Glutamatergic neuron (in vitro differentiated cells): ENCODE measurements around the gene RGL2. TPM values are rescaled to one million over a fixed set of nuclear protein-coding genes. Genes with fewer than 3 reads are reported as not detected.

Source experiments
- DNase-seq: peaks from one replicate; pipeline ENCODE4 v3.0.0; 2022
- H3K27ac Mint-ChIP-seq: one replicate; pipeline ENCODE4 v1.8.0; 2020; ENCODE audit warnings: mild to moderate bottlenecking, mixed read lengths, inconsistent platforms; ENCODE audit not compliant: unreplicated experiment
- H3K27me3 Mint-ChIP-seq: one replicate; pipeline ENCODE4 v1.8.0; 2020; ENCODE audit warnings: mild to moderate bottlenecking, moderate library complexity, mixed read lengths, inconsistent platforms; ENCODE audit not compliant: unreplicated experiment
- H3K36me3 Mint-ChIP-seq: one replicate; pipeline ENCODE4 v1.8.0; 2020; ENCODE audit warnings: mild to moderate bottlenecking, mixed read lengths, inconsistent platforms; ENCODE audit not compliant: unreplicated experiment
- H3K4me1 Mint-ChIP-seq: one replicate; pipeline ENCODE4 v1.8.0; 2020; ENCODE audit warnings: mild to moderate bottlenecking, low read depth, mixed read lengths, inconsistent platforms; ENCODE audit not compliant: unreplicated experiment
- H3K4me3 Mint-ChIP-seq: one replicate; pipeline ENCODE4 v1.8.0; 2020; ENCODE audit warnings: mild to moderate bottlenecking, mixed read lengths, inconsistent platforms; ENCODE audit not compliant: unreplicated experiment
- H3K9me3 Mint-ChIP-seq: one replicate; pipeline ENCODE4 v1.8.0; 2020; ENCODE audit warnings: mild to moderate bottlenecking, moderate library complexity, mixed read lengths, inconsistent platforms; ENCODE audit not compliant: unreplicated experiment
- total RNA-seq: library from RNA; stranded (reverse); fragmentation: NEBNext Ultra II Directional; extraction: Animal tissue kit (Norgen Biotek cat#: 25700); gene quantifications from one replicate; pipeline ENCODE4 v1.2.1, GENCODE V29; 2021; ENCODE audit not compliant: unreplicated experiment
- TF ChIP-seq, protein P1 (sequence below): fragments of 200-600 bp; sonication (generic); IDR thresholded peaks from one replicate; pipeline ENCODE4 v1.5.0; 2021; ENCODE audit not compliant: partially characterized antibody, unreplicated experiment

The RGL2 gene
- total RNA-seq, 1 donor from 2014 or later = 61.3 TPM

DNA sequence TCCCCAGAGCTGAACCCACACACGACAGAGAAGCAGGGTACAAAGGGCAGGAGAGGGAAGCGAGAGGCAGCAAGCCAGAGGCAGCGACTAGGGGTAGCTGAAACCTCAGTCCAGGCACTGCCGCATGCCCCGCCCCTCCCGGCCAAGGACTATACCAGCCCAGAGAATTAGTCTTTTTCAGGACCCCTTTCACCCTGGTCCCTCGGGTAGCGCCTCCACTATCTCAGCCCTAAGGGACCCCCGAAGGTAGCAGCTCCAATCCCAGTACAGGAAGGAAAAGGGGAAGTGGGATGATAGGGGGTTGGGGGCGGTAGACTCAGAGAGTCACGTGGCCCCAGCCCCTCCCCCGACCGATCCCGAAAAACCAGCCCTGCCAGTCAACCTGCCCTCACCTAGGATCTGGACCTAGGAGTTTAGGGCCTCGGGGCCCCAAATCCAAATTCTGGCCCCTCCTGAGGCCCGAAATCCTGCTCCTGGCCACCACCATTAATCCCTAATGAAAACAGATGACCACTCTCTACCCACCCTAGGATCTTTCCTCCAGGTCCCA is 1.3 kb downstream of the RGL2 start:
- H3K36me3 Mint-ChIP-seq = no peaks in the 10 kb centered on the region
- peaks cover 9% of the 10 kb centered on the region for H3K27me3 Mint-ChIP-seq
- H3K9me3 Mint-ChIP-seq = peaks cover 5% of the 10 kb centered on the region
- H3K4me3 Mint-ChIP-seq = peak overlapping the region; percentile 74
- no peak overlapping the region for H3K27ac Mint-ChIP-seq
- DNase-seq = peak; percentile 52
- TF ChIP-seq, protein P1, sequence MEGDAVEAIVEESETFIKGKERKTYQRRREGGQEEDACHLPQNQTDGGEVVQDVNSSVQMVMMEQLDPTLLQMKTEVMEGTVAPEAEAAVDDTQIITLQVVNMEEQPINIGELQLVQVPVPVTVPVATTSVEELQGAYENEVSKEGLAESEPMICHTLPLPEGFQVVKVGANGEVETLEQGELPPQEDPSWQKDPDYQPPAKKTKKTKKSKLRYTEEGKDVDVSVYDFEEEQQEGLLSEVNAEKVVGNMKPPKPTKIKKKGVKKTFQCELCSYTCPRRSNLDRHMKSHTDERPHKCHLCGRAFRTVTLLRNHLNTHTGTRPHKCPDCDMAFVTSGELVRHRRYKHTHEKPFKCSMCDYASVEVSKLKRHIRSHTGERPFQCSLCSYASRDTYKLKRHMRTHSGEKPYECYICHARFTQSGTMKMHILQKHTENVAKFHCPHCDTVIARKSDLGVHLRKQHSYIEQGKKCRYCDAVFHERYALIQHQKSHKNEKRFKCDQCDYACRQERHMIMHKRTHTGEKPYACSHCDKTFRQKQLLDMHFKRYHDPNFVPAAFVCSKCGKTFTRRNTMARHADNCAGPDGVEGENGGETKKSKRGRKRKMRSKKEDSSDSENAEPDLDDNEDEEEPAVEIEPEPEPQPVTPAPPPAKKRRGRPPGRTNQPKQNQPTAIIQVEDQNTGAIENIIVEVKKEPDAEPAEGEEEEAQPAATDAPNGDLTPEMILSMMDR = no peak
- no peaks in the 10 kb centered on the region for H3K4me1 Mint-ChIP-seq

DNA sequence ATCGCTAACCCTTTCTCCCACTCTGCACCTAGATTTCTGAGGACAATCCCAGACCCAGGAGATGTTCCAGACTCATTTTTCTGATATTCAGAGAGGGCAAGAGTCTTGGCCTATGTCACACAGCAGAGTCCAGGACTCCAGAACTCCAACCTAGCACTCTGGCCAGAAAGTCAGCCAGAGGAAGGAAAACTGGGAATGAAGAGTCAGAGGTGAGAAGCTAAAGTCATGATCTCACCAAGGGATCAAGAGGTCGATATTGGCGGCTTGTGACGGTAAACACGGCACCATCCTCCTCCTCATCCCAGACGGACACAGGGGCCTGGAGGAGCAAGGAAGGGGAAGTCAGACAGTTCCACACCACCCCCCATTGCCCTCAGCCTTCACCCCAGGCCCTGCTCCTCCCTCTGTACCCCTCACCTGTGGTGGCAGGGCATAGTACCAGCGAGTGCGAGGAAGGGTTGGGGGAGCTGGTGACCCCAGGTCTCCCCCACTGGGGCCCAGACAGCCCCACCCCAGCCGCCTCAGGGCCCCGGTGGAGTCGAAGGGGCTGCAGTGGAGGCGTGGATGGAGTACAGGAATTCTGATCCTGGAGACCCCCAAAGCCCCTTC is 1.8 kb downstream of the RGL2 start:
- no peak overlapping the region for H3K27ac Mint-ChIP-seq

DNA sequence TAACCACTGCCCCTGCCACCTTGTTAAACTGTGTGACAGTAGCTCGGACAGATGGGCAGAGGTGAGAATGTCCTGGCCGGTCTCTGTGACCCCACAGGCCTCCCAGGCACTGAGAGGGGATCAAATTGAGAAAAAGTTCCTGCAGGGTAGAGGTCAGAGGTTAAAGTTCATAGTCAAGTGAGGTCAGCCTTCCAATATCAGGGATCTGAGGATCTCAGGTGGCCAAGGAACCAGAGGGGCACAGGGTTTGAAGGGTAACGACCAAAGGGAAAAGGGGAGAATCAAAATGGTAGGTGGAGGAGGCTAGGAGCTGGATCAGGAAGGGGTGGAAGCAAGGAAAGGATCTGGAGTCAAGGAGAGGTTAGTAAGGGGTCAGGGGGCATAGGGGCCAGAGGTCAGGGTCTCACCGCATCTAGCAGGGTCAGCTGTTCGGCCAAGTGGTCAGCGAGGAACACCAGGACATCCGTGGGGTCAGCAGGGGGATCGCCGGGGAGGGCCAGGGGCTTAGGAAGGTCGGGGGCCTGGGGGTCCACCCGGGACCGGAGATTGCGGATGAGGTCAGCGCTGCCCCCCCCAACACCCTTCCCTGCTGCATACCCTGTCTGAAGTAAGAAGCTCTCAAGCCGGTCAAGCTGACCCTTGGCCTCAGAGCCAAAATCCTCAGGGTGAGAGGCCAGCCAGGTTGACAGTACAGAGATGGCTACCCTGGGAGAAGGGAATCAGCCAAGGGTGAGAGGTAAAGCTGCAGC is 2.9 kb downstream of the RGL2 start:
- no peaks in the 10 kb centered on the region for H3K36me3 Mint-ChIP-seq
- peaks cover 3% of the 10 kb centered on the region for H3K9me3 Mint-ChIP-seq
- no peaks in the 10 kb centered on the region for H3K4me1 Mint-ChIP-seq
- DNase-seq = no peak
- TF ChIP-seq, protein P1 = no peak
- no peak overlapping the region for H3K27ac Mint-ChIP-seq
- peak overlapping the region; percentile 82 for H3K4me3 Mint-ChIP-seq
- H3K27me3 Mint-ChIP-seq = peaks cover 9% of the 10 kb centered on the region

More for the DNA sequence above, 1.8 kb downstream of the RGL2 start:
- TF ChIP-seq, protein P1 = no peak
- Mint-ChIP-seq H3K9me3 (peaks cover 5% of the 10 kb centered on the region), H3K4me1 (no peaks in the 10 kb centered on the region), H3K27me3 (peaks cover 9% of the 10 kb centered on the region), H3K36me3 (no peaks in the 10 kb centered on the region), H3K4me3 (peak overlapping the region; percentile 82)
- DNase-seq = no peak

DNA sequence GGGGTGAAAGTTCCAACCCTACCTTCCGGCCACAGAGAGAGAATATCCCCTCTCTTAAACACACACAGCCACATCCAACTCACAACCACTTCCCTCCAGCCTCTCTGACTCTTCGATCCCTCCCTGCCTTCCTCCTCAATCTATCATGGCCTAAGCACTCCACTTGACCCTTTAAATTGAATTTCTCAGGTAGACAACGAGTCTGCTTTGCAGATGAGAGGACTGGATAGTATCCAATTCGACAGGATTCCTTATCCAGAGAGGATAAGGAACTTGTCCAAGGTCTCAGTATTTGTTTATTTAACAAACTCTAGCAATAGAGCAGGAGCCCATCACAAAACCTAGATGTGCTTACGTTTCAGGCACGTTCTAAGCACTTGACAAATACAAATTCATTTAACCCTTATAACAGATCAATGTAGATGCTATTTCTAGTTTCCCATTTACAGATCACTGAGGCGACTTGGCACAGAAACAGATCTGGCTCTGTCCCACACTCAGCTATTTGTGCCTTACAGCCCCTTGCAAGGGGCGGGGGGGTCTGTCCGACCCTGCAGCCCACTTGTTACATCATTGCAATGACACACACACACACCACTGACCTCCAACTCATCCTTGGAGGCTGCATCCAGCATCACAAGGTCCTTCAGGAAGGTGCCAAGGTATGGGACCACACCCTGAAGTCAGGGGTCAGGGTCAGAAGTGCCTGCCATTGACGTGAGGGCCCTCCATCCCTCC is 4.5 kb downstream of the RGL2 start:
- Mint-ChIP-seq H3K4me3 (peak overlapping the region; percentile 38), H3K27ac (no peak overlapping the region), H3K27me3 (peaks cover 14% of the 10 kb centered on the region), H3K4me1 (peaks cover 6% of the 10 kb centered on the region), H3K9me3 (no peaks in the 10 kb centered on the region), H3K36me3 (no peaks in the 10 kb centered on the region)
- TF ChIP-seq, protein P1 = no peak
- DNase-seq = no peak
